Caco-2 (cell line): Measurements from ENCODE around the gene SLC44A4. TPM values are rescaled to one million over a fixed set of nuclear protein-coding genes. Genes with fewer than 3 reads are reported as not detected.
"Not testable (repeated sequence)": the region's sequence is repeated elsewhere in the genome, so short reads cannot be mapped to it uniquely, and the experiment has no call there.

Source experiments
- BruUV-seq: library from RNA; stranded (reverse); fragments of 400-500 nt; replicated peaks from 2 replicates; lab custom pipeline; 2021; lab: Mats Ljungman, UMichigan
- CTCF ChIA-PET: fragments of 300-600 bp; sonication (Branson Sonifier 250); formaldehyde crosslinking; loops from one replicate; lab custom pipeline; 2022; ENCODE audit warnings: antibody characterized with exemption; lab: Charles Lee
- POLR2A ChIA-PET: fragments of 300-600 bp; sonication (Branson Sonifier 250); formaldehyde crosslinking; loops from one replicate; lab custom pipeline; 2022; ENCODE audit warnings: antibody characterized with exemption; lab: Charles Lee
- DNase-seq, 2 experiments: peaks; one replicate each; pipeline versions ENCODE4 v3.0.0 to v3.0.0-alpha.2; 2020 to 2022
- H3K27me3 ChIP-seq: replicated peaks from 2 replicates; pipeline ENCODE4 v1.6.0; 2011; ENCODE audit warnings: low read length; ENCODE audit not compliant: control insufficient read depth, insufficient read depth
- H3K36me3 ChIP-seq: 2 replicates; pipeline ENCODE4 v1.5.1; 2011; ENCODE audit warnings: low read length; ENCODE audit not compliant: control insufficient read depth, insufficient read depth
- H3K4me1 ChIP-seq: fragments of 250-450 bp; sonication (Bioruptor Pico); 2 replicates; pipeline ENCODE4 v1.5.1; 2020; ENCODE audit warnings: mild to moderate bottlenecking
- H3K4me3 ChIP-seq: 2 replicates; pipeline ENCODE4 v1.5.1; 2011; ENCODE audit warnings: low read depth, mild to moderate bottlenecking, control low read depth, low read length
- H3K9me3 ChIP-seq: fragments of 250-450 bp; sonication (Bioruptor Pico); 2 replicates; pipeline ENCODE4 v1.5.1; 2020; ENCODE audit warnings: mild to moderate bottlenecking, moderate library complexity
- H3K27ac Mint-ChIP-seq: one replicate; pipeline ENCODE4 v1.8.0; 2022; ENCODE audit warnings: mixed read lengths; ENCODE audit not compliant: unreplicated experiment
- H3K27me3 Mint-ChIP-seq: one replicate; pipeline ENCODE4 v1.8.0; 2022; ENCODE audit warnings: mixed read lengths; ENCODE audit not compliant: insufficient read depth, unreplicated experiment
- H3K36me3 Mint-ChIP-seq: one replicate; pipeline ENCODE4 v1.8.0; 2022; ENCODE audit warnings: mild to moderate bottlenecking, mixed read lengths; ENCODE audit not compliant: insufficient read depth, unreplicated experiment
- H3K4me1 Mint-ChIP-seq: one replicate; pipeline ENCODE4 v1.8.0; 2022; ENCODE audit warnings: low read depth, mixed read lengths; ENCODE audit not compliant: unreplicated experiment
- H3K4me3 Mint-ChIP-seq: one replicate; pipeline ENCODE4 v1.8.0; 2022; ENCODE audit warnings: mild to moderate bottlenecking, moderate library complexity, mixed read lengths; ENCODE audit not compliant: unreplicated experiment
- H3K9me3 Mint-ChIP-seq: one replicate; pipeline ENCODE4 v1.8.0; 2022; ENCODE audit warnings: mixed read lengths; ENCODE audit not compliant: unreplicated experiment
- intact Hi-C: fragments of 100-400 bp; cut with micrococcal nuclease; formaldehyde crosslinking; loops from one replicate; pipeline ENCODE4 v1.10.0; 2022; ENCODE audit not compliant: unreplicated experiment
- total RNA-seq: library from RNA; stranded (reverse); gene quantifications from 2 replicates; pipeline ENCODE4 v1.2.3, GENCODE V29; 2022
- TF ChIP-seq, protein P1 (sequence below), 2 experiments: fragments of 200-600 bp in 1 of 2; IDR thresholded peaks; 1 replicate in 1 of 2; 2 replicates in 1 of 2; pipeline versions ENCODE4 v1.5.1 to v1.8.0; 2011 to 2022; ENCODE audit warnings: antibody characterized with exemption in 1 of 2, control low read depth in 1 of 2, inconsistent platforms in 1 of 2, low read depth in 1 of 2, low read length in 1 of 2, mild to moderate bottlenecking in 1 of 2, moderate library complexity in 1 of 2; ENCODE audit not compliant: insufficient read depth in 1 of 2, severe bottlenecking in 1 of 2, unreplicated experiment in 1 of 2

The SLC44A4 gene
- total RNA-seq, 1 experiment from 2014 or later, result 0.57 TPM

DNA sequence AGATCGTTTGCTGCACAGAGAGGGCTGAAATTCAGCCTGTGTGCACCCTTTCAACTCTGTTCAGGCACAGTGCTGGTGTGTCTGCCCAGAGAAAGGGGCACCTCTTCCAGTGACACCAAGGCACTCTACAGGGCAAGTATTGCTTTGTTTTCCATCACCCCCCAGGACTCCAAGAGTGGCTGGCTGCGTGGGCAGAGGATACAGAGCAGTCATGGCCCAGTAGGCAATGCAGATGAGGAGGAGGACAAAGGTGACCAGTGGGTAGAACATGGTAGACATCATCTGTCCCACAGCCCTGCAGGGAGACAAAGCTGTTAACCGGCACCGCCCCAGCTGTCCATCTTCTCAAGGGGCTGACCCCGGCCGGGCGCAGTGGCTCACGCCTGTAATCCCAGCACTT, 9.5 kb downstream of the SLC44A4 start:
- H3K36me3 ChIP-seq, result no peaks in the 10 kb centered on the region
- CTCF ChIA-PET, result no interaction called here
- H3K4me1 Mint-ChIP-seq, result peaks cover 6% of the 10 kb centered on the region
- H3K9me3 Mint-ChIP-seq, result no peaks in the 10 kb centered on the region
- no peaks in the 10 kb centered on the region for H3K9me3 ChIP-seq
- H3K4me1 ChIP-seq, result peaks cover 8% of the 10 kb centered on the region
- H3K4me3 ChIP-seq, result no peak overlapping the region
- no peak overlapping the region for H3K4me3 Mint-ChIP-seq
- H3K36me3 Mint-ChIP-seq, result peaks cover 9% of the 10 kb centered on the region
- H3K27me3 Mint-ChIP-seq, result no peaks in the 10 kb centered on the region
- H3K27me3 ChIP-seq, result no peaks in the 10 kb centered on the region
- H3K27ac Mint-ChIP-seq, result no peak overlapping the region
- DNase-seq, result no peak
- BruUV-seq, result no TSS peak
- TF ChIP-seq, protein P1, sequence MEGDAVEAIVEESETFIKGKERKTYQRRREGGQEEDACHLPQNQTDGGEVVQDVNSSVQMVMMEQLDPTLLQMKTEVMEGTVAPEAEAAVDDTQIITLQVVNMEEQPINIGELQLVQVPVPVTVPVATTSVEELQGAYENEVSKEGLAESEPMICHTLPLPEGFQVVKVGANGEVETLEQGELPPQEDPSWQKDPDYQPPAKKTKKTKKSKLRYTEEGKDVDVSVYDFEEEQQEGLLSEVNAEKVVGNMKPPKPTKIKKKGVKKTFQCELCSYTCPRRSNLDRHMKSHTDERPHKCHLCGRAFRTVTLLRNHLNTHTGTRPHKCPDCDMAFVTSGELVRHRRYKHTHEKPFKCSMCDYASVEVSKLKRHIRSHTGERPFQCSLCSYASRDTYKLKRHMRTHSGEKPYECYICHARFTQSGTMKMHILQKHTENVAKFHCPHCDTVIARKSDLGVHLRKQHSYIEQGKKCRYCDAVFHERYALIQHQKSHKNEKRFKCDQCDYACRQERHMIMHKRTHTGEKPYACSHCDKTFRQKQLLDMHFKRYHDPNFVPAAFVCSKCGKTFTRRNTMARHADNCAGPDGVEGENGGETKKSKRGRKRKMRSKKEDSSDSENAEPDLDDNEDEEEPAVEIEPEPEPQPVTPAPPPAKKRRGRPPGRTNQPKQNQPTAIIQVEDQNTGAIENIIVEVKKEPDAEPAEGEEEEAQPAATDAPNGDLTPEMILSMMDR (IDR thresholded peaks at IDR 0.05; ENCODE audit: insufficient read depth in 1 of 2, low read depth in 1 of 2, low read length in 1 of 2, severe bottlenecking in 1 of 2, unreplicated experiment in 1 of 2), result no peak
- intact Hi-C loops, result no loop called here
- POLR2A ChIA-PET, result no interaction called here

DNA sequence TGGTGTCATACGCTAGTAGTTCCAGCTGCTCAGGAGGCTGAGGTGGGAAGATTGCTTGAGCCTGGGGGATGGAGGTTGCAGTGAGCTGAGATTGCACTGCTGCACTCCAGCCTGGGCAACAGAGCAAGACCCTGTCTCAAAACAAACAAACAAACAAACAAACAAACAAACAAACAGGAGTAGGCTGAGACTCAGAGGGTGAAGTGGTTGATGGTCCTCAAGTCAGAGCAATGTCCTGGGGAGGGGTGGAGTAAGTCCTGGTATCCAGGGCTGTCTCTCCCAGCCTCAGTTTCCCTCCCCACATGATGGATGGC, 10.2 kb downstream of the SLC44A4 start:
- H3K27me3 Mint-ChIP-seq, H3K9me3 Mint-ChIP-seq, intact Hi-C loops, CTCF ChIA-PET, H3K9me3 ChIP-seq, H3K36me3 ChIP-seq, BruUV-seq, H3K4me3 Mint-ChIP-seq, POLR2A ChIA-PET, H3K4me1 Mint-ChIP-seq, DNase-seq, H3K4me3 ChIP-seq, H3K27ac Mint-ChIP-seq, H3K4me1 ChIP-seq, H3K27me3 ChIP-seq: not testable (repeated sequence)
- peaks cover 13% of the 10 kb centered on the region for H3K36me3 Mint-ChIP-seq

DNA sequence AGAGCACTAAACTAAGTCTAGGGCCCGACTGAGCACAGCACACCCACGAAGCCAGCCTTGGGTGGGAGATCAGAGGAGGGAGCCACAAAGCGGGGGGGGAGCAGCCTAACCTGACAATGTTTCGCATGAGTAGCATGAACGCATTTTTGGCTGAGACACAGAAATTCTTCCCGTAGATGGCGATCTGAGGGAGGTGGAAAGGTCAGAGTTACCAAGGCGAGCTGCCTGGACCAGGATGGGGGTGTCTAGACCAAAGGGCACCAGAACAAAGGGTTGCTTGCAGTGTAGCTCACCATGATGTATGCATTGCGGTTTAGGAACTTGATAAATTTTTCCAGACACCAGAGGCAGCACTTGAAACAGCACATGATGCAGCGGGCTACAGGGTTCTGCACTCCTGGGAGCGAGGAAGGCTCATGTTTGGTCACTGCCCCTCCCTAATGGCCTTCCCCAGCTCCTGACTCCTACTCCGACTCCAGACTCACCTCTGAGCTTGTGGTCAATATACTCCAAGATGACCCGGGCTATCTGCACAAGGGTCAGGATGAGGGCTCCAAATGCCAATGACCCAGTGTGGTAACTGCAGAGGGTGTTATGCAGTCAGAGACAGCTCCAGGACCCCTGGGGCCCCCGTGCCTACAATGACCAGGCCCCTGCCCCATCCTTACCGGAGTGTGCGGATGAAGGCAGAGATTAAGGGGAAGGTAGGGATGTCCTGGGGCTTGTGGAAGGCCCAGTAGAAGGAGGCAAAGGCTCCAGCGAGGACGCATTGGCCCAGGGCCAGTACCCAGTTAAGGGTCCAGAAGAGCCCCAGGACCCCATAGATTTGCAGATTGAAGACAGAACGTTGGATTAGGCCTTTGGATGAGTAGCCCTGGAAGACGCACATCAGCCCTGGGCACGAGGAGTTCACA, 13.3 kb downstream of the SLC44A4 start:
- TF ChIP-seq, protein P1 (IDR thresholded peaks at IDR 0.05; ENCODE audit: insufficient read depth in 1 of 2, low read depth in 1 of 2, low read length in 1 of 2, severe bottlenecking in 1 of 2, unreplicated experiment in 1 of 2), result no peak
- Mint-ChIP-seq H3K27me3 (no peaks in the 10 kb centered on the region), H3K4me1 (peaks cover 24% of the 10 kb centered on the region), H3K9me3 (no peaks in the 10 kb centered on the region), H3K36me3 (peaks cover 36% of the 10 kb centered on the region), H3K27ac (peak overlapping the region; percentile 53), H3K4me3 (no peak overlapping the region)
- ChIA-PET CTCF (interaction anchor here (0.6 to 1.1 kb wide), 3 partner anchors 32 to 86 kb away, joined by 3 to 4 read pairs (median 3); partner anchors contain the start of gene EHMT2), POLR2A (interaction anchor here (1.4 kb wide), 1 partner anchor 38 kb away, joined by 4 read pairs; the partner anchor contains the start of gene HSPA1B)
- no peaks in the 10 kb centered on the region for H3K9me3 ChIP-seq
- BruUV-seq, result no TSS peak
- peaks cover 3% of the 10 kb centered on the region for H3K36me3 ChIP-seq
- H3K4me3 ChIP-seq, result no peak overlapping the region
- peaks cover 14% of the 10 kb centered on the region for H3K4me1 ChIP-seq
- H3K27me3 ChIP-seq, result no peaks in the 10 kb centered on the region
- peak; percentile 35 to 60 for DNase-seq
- intact Hi-C loops, result no loop called here
